Measurements from ENCODE around the gene RGMA.
"Not testable (repeated sequence)": the region's sequence is repeated elsewhere in the genome, so short reads cannot be mapped to it uniquely, and the experiment has no call there.

RGMA gene

DNA sequence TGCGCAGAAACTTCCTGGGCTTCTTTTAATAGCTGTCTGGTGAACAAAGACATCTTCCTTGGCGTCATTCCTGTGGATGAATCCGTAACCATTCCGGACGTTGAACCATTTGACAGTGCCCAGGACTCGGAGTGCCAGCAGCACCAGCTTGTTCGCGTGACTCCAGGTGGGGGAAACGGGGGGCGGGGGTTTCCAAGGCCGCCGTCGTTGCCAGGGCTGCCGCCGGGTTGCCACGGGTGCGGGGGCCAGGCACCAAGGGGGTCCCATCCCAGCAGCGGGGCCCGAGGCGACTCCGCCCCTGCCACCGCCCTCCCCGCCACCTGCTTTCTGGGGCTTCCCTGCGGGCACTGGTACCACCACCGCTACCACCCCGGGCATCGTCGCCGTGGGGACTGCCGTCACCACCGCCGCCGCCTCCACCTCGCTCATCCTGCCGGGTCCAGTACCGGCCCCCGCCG lies 22.8 kb downstream of the RGMA start:
- DNase-seq = peak; percentile 18

DNA sequence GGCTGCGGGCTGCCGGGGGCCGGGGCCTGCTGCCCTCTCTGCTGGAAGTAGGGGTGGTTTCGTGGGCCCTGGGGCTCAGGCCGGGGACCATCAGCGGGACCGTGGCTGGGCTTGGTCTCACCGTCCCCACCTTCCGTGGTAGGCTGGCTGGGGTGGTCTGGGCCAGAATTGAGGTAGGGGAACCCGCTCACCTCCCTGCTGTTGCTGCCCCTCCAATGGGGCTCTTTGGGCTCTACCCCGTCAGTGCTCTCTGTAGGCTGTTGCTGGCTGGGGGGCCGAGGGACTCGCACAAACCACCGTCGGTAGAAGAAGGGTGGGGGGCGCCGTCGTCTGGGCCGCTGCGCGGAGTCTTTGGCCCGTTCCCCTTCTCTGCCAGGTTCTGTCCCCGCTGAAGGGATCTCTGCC lies 23.4 kb downstream of the RGMA start:
- no peak for DNase-seq

DNA sequence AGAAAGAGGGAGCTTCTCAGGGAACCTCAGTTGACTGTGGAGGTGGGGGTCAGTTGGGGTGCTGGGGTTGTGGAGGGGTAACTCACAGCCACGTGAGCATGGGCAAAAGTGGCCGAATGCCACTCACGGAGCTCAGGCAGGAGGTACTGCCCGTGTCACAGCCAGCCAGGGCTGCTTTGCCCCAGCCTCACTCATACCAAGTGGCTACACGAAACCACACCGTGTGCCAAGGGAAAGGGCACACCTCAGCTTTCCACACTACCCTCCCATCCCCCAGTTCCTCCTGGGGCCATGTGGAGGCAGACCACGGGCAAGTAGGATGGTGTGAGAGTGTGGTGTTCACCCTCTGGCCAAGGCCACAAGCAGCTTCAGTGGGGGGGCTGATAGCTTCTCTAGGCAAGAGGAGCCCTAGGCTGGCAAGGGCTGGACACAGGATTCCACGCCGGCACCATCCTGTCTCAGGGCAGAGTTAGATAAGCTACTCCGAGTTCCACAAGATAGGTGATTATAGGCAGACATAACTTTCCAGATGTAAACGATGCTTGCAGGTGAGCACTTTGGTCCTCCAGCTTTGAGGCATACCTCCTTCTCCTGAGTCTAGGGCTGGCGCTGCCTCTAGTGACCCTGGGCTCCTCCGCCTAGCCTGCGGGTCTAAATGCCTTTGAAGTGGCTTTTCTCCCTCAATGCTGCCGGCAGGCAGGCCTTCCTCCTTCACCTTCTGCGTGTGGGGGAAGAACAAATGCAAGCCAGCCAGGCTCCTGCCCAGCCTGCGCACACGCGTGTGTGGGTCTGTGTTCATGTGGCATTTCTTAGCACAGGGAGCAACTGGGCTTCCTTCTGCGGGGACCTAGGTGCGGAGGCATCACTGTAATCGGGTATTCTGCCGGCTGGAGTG lies 25.0 kb downstream of the RGMA start:
- DNase-seq = no peak

DNA sequence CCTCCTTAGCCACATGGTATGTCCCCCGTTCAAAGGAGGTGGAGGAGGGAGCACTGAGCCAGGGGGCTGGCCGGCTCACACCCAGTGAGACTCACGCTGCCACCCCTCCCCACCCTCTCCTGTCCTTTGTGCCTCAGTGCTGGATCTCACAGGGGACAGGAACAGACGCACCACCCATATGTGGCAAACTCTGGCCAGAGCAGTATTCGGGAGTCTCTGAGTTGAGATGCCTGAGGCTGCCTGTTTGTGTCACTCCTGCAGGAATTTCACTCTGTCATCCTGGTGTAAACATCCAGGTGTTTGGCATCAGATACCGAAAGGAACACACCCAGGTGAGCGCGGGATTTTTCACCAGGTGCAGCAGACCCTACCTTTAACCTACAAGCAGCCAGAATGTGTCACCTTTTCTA lies 25.7 kb downstream of the RGMA start:
- no peak for DNase-seq

DNA sequence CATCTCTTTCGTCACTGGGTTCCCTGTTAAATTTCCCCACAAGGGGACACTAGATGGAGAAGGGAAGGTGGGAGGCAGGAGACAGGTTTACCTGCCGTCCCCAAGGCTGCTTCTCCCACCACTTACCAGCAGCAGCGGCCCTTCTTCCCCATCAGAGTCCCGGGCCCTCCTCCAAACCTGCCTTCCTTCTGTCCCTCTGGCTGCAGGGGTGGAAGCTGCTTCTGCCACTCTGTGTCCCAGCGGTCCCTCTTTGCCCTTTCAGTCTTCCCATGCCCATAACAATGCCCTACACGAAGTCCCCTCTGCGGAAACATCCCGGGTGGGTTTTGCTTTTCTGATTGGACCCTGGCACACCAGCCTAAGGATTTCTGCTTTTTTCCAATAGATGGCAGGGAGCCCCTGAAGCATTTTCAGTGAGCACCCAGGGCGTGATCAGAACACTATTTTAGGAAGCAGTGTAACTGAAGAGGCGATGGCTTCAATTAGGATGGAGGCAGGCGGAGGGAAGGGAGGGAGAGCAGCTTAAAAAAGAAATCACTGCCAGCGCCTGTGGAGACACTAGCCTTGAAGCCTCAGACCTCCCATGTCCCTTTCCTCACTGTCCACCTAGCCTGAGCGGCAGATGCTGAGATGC lies 26.3 kb downstream of the RGMA start:
- not testable (repeated sequence) for DNase-seq

DNA sequence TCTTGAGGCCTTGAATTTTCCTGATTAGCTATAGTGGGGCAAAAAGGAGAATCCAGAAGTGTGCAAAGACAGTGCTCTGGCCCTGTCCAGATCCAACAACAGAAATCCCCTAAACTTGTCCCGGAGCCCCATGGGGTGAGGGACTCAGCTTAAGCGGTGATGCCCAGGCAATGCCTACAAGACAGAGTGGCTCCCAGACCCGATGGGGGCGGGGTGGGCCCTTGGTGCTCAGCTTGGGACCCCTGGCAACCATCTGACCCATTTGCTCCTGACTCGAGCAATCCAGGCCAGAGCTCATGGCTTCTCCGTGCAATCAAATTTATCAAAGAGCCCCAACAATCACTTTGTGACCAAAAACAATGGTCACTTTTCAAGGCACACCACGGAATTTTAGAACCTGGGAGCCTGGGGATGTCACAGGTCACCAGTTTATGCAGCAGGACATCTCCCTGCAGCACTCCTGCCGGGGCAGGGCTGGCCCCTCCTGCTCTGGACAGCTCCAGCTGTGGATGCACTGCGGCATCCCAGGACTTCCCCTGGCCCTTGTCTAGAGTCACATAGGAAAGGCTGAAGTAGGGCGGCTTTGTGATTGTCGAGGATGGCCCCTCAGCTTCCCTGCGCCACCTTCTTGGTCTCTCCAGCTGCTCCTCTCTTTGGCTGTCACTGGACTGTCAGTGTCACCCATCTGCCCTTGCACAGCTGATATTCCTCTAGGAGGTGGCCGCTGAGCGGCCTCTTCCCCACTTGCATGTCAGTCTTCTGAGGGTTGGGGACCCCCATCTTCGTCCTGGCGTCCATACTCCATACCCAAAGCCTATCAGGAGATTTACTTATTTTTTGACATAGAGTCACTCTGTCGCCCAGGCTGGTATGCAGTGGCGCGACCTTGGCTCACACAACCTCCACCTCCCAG lies 28.4 kb downstream of the RGMA start:
- DNase-seq = no peak

DNA sequence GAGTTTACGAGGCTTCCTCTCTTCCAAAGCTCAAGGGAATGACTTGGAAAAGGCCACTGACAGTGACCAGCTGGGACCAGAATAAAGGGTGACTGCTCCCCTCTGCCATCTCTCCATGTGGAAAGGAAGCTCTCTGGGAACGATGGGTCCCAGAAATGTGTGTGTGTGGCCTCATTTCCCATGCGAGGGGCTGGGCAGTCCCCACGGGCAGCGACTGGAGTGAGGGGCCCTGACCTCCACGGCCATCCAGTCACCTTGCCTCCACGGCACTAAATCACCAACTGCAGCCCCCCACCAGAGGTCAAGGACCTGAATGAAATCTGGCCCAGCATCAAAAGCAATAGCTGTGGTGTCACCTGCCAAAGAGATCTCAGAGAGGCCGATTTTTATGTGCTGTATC lies 29.6 kb downstream of the RGMA start:
- DNase-seq = no peak

DNA sequence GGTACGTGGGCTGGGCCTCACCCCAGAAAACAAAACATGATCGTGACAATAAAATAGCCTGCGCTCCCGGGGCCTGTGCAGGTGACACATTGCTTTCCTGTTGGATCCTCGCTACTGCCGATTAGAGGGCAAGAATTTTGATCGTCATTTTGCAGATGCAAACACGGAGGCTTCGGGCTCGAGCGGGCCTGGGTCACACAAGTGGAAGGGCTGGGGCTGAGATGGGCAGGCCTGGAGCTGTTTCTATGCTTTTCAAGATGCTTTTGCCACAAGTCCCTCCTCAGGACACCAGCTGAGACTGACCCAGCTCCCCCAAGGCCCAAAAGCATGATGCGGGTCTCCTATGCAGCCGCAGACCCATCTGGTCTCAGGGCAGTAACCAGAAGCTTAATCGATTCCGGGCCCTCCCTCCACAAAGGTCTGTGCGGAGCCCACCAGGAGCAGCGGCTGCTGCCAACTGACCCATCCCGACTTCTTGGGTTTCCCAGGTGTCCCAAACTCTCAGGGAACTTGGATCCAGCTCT lies 30.0 kb downstream of the RGMA start:
- DNase-seq = no peak

DNA sequence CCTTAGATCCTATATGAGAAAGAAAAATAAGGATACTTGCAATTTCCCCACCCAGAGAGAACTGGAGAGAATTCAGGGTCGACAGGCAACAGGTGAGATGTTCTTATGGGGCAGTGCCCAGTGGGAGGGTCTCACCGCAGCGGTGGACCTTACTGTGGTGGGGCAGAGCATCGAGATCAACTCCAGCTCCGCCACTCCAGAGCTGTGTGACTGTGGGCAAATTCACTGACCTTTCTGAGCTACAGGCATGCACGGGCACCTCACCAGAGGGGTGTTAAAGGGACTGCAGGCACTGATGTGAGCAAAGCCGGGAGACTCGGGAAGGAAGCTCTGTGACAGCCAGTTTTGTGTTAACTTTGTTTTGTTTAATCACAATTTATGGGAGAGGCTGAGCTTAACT lies 30.9 kb downstream of the RGMA start:
- DNase-seq = no peak

DNA sequence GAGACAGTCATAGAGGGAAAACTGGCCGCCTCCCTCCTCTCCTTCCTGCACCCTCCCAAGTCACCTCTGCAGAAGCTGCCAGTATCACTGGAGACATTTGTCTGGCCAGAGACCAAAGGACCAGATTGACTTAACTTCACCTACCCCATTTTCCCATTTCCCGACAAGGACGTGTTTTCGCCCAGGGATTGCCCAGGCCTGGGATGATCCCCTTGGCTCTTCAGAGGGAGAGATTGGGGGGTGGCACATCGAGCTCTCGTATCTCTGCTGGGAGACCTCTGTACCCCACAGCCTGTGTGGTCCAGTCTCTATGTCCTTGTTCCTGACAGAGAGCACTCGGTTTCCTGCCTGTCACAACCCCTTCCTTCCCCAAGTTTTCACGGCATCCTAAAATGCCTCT lies 31.4 kb downstream of the RGMA start:
- DNase-seq = no peak

DNA sequence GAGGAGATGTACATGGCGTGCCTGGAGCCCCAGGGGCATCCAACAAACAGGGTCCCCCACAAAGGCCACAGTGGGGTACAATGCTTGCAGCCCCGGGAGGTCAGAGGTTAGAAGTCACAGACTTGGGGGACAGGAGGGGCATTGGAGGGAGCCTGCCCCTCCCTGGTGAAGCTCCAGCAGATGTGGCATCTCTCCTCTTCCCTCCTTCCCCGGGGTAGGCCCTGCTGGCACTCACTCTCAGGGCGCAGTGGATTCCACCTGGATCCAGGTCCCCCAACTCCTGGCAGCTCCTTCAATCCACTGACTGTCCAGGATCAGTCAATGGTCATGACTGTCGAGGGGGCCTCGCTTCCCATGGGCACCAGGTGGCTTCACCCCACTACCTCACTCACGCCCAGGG lies 32.2 kb downstream of the RGMA start:
- no peak for DNase-seq

DNA sequence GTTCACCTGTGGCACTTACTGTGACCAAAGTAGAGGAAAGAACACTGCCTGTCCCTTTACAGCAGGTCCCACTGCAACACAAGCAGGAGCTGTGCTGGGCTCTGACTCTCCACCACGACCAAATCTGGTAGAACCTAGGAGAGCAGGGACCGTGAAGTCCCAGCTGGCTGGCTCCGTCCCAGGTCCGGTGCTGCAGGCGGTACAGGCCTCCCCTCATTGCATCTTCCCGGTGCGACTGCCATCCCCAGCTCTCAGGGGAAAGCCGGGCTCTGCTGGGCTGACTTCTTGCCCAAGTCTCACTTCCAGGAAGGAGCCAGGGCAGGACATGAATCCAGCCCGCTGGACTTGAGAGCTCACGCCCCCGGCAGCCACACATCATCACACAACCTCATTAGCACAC lies 33.8 kb downstream of the RGMA start:
- no peak for DNase-seq

DNA sequence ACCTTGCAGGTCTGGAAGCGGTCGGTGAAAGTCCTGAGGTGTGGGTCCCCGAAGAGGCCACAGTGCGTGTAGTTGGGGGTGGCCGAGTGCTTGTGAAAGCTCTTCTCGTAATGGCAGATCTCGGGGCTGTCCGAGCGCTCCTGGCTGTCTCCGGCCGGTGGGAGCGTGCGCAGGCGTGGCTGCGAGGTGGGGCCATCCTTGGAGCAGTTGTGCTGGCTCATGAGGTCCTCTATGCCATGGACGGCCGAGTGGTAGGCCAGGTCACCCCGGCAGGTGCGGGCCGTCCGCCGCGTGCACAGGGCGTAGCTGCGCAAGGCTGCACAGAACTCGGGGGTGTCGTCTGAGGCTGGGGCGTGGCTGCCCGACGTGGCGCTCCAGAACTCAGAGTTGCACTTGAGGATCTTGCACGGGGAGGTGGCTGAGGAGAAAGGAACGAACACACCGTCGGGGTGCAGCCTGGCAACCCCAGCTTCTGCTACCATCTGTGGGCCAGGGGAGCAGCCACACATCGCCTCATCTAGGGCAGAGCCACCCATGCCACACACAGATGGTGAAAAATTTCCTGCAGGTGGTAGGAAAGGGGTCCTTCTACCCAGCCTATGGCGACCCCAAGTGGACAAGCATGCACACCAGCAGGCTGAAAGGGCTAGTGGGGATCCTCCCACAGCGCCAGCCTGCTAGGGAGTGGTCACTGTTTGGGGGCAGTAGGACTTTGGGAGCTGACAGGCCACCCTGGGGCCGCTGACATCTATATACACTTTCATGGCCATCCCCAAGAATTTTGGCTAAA lies 36.7 kb downstream of the RGMA start:
- DNase-seq = no peak

DNA sequence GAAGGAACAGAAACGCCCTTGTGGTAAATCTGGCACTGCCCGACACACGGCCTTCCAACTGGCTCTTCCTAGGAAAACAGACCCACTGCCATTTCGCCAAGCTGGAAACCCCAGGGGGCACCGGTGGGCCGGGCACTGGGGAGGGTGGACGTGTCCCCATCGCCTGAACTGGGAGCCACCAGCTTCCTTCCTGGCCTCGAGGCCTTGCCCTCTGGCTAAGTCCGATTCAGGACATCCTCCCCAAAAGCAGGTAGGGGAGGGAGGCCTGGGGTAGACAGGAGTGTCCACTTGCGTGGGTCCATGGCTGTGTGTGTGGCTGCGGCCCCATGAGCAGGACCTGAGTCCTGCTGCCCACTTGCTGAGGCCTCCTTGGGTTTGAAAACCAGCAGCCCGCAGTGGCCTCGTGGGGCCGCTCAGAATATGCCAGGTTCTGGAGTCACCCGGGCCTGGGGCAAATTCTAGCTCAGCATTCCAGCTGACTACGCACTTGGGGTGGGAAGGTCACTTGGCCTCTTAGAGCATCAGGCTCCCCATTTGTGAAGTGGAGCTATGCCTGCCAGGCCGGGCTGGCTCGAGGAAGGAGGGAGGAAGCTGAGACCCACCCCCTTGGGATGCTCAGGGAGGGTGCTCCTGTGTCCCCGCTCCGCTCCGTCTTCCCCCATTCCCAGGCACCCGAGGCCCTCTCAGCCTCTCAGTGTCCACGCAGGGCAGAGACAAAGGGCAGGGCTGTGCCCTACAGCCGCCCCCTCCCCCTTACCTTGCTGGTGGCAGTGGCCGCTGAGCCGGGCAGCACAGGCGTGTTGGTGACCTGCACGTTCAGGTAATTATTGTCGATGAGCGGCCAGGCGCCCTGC lies 37.5 kb downstream of the RGMA start:
- no peak for DNase-seq

DNA sequence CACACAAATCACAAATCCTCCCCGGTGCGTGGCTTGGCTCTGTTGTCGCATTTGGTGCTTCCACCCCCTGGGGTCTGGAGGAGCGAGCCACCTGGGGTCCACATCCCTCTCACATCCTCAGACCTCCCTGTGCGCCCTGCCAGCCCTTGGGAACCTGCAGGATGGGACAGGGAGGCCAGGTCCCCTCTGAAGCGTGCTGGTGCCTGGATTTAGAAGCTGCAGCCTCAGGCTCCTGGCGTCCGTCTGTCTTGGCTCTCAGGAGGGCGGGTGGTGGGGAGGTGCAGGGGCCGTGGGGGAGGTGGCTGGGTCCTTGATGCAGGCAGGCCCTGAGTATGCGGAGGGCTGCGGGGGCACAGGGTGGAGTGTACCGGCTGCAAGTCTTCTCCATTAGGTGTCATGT lies 38.4 kb downstream of the RGMA start:
- DNase-seq = no peak

DNA sequence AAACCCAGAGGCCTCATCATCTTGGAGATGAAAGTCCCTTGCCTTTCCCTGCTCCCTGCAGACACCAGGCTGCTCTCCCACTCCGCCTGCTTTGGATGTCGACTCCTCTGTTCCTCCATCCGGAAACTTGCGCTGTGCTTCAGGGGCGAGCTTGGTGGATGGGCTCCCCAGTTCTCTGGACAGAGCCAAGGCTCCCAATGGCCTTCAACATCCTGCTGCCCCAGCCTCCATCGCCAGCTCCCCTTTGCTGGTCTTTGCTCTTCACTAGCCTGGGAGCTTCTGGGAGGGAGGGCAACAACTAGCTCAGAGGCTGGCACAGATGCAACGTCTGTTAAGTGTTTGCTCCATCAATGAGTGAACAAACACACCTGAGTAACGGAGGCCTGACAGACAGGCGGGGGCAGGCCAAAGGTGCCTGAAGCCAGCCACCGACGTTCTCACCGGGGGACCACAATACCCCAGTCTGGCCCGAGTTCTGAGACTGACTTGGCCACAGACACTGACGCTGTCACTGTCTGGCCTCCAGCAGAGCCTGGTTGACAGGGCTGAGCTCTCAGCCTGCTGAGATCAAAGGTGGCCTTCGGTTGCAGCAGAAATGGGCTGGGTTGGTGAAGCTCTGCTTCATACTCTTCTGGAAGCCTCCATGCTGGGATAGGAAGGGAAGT lies 39.0 kb downstream of the RGMA start:
- no peak for DNase-seq

DNA sequence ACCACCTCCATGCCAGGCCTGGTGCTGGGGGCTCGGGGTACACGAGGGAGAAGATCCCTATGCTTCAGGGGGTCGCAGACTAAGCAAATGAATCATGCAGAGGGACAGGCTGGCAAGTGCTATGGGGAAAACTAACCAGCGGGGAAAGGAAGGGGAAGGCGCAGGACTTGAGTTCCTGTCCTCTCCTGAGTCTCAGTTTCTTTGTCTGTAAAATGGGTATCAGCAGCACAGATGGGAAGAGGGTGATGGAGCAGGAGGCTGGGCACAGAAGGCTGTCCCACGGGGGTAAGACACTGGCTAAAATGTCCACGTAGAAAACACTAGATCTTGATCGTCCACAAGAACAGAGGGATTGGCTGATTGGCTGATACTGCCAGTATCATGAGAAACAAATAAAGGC lies 39.8 kb downstream of the RGMA start:
- DNase-seq = no peak

DNA sequence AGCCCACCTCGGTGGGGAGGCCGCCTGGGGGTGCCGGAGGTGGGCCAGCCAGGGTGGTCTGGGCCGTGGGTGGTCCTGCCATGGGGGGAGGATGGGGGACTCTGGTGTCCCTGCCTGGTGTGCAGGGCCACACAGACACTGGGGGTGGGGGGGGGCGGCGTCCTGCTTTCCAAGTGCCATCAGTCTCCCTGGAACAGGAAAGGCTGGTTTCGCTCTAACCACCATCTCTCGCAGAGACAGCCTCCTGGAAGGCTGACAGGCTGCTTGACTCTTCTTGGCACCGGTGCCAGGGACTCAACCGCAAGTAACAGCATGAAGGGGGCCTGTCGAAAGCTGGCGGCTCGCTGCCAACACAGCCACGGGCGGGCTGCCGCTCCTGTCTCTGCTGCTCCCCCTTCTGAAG lies 40.3 kb downstream of the RGMA start:
- DNase-seq = peak; percentile 42

DNA sequence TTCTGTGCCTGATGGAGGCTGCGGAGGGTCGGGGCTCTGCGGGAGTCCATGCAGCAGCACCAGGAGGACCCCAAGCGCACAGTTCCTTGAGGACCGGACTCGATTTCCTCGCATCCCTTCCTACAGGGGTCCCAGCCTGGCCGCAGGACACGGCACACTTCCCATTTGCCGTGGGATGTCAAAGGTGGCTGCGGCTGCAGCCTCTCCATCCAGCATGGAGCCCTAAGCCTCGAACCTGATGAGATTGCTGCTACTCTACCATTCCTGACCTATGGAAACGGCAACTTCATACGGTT lies 40.6 kb downstream of the RGMA start:
- no peak for DNase-seq

DNA sequence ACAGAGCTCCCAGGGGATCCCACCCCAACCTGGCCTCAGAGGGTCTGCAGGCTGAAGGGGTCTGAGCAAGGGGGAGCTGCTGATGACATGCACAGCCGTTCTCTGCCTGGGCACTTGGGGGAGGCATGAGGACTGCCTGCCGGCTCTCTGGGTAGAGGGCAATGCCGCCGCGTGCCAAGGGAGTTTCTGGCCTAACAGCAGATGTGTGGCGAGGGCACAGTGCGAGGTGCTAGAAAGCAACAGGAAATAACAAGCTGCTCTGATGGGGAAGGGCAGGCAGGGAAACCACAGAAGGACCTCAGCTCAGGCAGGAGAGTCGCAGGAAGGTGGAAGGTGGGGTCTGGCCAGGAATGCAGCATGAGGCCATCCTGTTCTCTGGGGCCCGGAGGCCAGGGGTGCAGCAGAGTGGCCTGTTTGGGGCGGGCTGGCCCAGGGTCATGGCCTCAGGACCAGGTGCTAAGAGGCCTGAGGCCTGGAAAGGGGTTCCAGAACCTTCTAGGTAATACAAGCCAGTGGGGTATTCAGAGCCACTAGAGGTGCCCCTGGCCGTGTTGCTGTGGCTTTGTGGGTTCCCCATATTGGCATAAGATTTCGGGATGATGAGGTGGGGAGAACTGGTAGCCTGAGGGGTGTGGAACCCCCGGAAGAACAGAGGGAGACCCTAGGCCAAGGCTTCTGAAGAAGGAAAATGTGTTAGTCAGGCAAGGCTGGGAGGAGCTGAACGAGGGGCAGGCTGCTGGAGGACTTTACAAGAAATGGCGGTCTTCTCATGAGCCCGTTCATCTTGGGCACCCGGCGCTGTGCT lies 41.2 kb downstream of the RGMA start:
- no peak for DNase-seq
